A549 (cell line): ENCODE measurements around the gene FAM237A.

Source experiments
- CEBPB ChIP-seq, 2 experiments: fragments of >200 bp in 1 of 2; sonication (Bioruptor Twin) in 1 of 2; formaldehyde crosslinking in 1 of 2; IDR thresholded peaks; 2 replicates each; pipeline ENCODE4 v1.6.1; 2012 to 2016
- CHD2 ChIP-seq: fragments of 150-350 bp; IDR thresholded peaks from 2 replicates; pipeline ENCODE4 v1.6.1; 2014; ENCODE audit warnings: low read length; ENCODE audit not compliant: partially characterized antibody
- ESRRA ChIP-seq: fragments of 150-350 bp; IDR thresholded peaks from 2 replicates; pipeline ENCODE4 v1.6.1; 2014; ENCODE audit warnings: mild to moderate bottlenecking, low read length, borderline replicate concordance
- HDAC2 ChIP-seq: fragments of 200-600 bp; sonication (generic); IDR thresholded peaks from 2 replicates; pipeline ENCODE4 v1.6.1; 2016
- HOXB13 ChIP-seq: fragments of 250-450 bp; sonication (Bioruptor Pico); IDR thresholded peaks from 2 replicates; pipeline ENCODE4 v1.5.0; 2020; ENCODE audit warnings: low read depth, mild to moderate bottlenecking, moderate library complexity
- JUNB ChIP-seq: fragments of >200 bp; sonication (Bioruptor Twin); formaldehyde crosslinking; IDR thresholded peaks from 2 replicates; pipeline ENCODE4 v1.6.1; 2016
- POLR2A ChIP-seq: IDR thresholded peaks from 2 replicates; pipeline ENCODE4 v1.6.1; 2012; ENCODE audit warnings: mild to moderate bottlenecking, low read length
- ZC3H11A ChIP-seq: fragments of 450-650 bp; IDR thresholded peaks from 2 replicates; pipeline ENCODE4 v1.6.1; 2014; ENCODE audit warnings: antibody characterized with exemption, mild to moderate bottlenecking
- ZSCAN20 ChIP-seq: fragments of 250-450 bp; sonication (Bioruptor Pico); IDR thresholded peaks from 2 replicates; pipeline ENCODE4 v1.8.0; 2022; ENCODE audit warnings: mild to moderate bottlenecking, moderate library complexity
- TF ChIP-seq, protein P1 (sequence below): fragments of >200 bp; sonication (Bioruptor Twin); formaldehyde crosslinking; IDR thresholded peaks from 3 replicates; pipeline ENCODE4 v1.5.1; 2016
- TF ChIP-seq, protein P2 (sequence below): IDR thresholded peaks from 2 replicates; pipeline ENCODE4 v1.6.1; 2012
- TF ChIP-seq, protein P3 (sequence below): fragments of 250-450 bp; sonication (Bioruptor Pico); IDR thresholded peaks from 2 replicates; pipeline ENCODE4 v1.5.0; 2021; ENCODE audit warnings: mild to moderate bottlenecking, moderate library complexity, borderline replicate concordance

DNA sequence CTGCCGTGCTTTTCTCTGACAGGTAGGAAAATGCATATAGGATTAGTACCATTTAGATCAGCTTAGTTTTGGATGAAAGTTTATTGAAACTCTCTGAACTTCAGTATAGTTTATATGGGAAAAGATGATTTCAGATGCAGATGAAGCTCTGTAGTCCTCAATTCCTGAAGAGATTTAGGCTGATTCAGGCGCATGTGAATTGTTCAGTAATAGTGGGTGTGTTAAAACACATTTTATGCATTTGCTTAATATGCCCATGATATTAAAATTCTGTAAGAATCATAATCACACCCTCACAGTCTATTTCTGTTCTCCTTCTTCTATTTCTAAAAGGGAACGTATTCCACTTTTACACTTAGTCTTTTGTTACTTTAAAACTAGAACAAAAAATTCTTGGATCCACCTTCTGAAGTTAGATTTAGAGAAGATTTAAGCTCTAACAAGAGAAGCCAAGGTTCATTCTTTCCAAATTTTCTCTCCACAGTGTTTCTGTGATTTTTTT is 44.5 kb upstream of the FAM237A start:
- TF ChIP-seq, protein P1, sequence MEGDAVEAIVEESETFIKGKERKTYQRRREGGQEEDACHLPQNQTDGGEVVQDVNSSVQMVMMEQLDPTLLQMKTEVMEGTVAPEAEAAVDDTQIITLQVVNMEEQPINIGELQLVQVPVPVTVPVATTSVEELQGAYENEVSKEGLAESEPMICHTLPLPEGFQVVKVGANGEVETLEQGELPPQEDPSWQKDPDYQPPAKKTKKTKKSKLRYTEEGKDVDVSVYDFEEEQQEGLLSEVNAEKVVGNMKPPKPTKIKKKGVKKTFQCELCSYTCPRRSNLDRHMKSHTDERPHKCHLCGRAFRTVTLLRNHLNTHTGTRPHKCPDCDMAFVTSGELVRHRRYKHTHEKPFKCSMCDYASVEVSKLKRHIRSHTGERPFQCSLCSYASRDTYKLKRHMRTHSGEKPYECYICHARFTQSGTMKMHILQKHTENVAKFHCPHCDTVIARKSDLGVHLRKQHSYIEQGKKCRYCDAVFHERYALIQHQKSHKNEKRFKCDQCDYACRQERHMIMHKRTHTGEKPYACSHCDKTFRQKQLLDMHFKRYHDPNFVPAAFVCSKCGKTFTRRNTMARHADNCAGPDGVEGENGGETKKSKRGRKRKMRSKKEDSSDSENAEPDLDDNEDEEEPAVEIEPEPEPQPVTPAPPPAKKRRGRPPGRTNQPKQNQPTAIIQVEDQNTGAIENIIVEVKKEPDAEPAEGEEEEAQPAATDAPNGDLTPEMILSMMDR = no peak
- no peak for TF ChIP-seq POLR2A
- TF ChIP-seq, protein P2, sequence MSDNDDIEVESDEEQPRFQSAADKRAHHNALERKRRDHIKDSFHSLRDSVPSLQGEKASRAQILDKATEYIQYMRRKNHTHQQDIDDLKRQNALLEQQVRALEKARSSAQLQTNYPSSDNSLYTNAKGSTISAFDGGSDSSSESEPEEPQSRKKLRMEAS = no peak
- TF ChIP-seq ZSCAN20 = no peak
- TF ChIP-seq ESRRA = no peak
- TF ChIP-seq JUNB = no peak
- TF ChIP-seq, protein P3, sequence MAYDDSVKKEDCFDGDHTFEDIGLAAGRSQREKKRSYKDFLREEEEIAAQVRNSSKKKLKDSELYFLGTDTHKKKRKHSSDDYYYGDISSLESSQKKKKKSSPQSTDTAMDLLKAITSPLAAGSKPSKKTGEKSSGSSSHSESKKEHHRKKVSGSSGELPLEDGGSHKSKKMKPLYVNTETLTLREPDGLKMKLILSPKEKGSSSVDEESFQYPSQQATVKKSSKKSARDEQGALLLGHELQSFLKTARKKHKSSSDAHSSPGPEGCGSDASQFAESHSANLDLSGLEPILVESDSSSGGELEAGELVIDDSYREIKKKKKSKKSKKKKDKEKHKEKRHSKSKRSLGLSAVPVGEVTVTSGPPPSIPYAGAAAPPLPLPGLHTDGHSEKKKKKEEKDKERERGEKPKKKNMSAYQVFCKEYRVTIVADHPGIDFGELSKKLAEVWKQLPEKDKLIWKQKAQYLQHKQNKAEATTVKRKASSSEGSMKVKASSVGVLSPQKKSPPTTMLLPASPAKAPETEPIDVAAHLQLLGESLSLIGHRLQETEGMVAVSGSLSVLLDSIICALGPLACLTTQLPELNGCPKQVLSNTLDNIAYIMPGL = no peak
- no peak for TF ChIP-seq HDAC2
- TF ChIP-seq CHD2 = no peak
- no peak for TF ChIP-seq HOXB13 (CRISPR knock-in tag)
- no peak for TF ChIP-seq CEBPB (IDR thresholded peaks at IDR 0.05)
- no peak for TF ChIP-seq ZC3H11A
